SK-N-SH (cell line): ENCODE measurements around the gene KCNC4.
A peak's percentile ranks its signal among the peaks of the same experiment; 100 is the strongest.

ENCODE experiments used
- ELF1 ChIP-seq: IDR thresholded peaks from 2 replicates; pipeline ENCODE4 v1.4.0; 2012
- JUND ChIP-seq: IDR thresholded peaks from 2 replicates; pipeline ENCODE4 v1.4.0; 2012
- POLR2AphosphoS5 ChIP-seq: IDR thresholded peaks from 2 replicates; pipeline ENCODE4 v1.6.1; 2012; ENCODE audit warnings: low read depth, low read length
- YY1 ChIP-seq: IDR thresholded peaks from 2 replicates; pipeline ENCODE4 v1.4.0; 2012; ENCODE audit warnings: low read depth, mild to moderate bottlenecking
- TF ChIP-seq, protein P1 (sequence below): IDR thresholded peaks from 2 replicates; pipeline ENCODE4; 2012
- TF ChIP-seq, protein P2 (sequence below): fragments of 200-600 bp; sonication (generic); IDR thresholded peaks from 2 replicates; pipeline ENCODE4 v1.6.1; 2017; ENCODE audit warnings: antibody characterized with exemption, mild to moderate bottlenecking, moderate library complexity
- TF ChIP-seq, protein P3 (sequence below): fragments of 150-350 bp; IDR thresholded peaks from 2 replicates; pipeline ENCODE4 v1.6.1; 2016; ENCODE audit warnings: mild to moderate bottlenecking, low read depth, low read length

DNA sequence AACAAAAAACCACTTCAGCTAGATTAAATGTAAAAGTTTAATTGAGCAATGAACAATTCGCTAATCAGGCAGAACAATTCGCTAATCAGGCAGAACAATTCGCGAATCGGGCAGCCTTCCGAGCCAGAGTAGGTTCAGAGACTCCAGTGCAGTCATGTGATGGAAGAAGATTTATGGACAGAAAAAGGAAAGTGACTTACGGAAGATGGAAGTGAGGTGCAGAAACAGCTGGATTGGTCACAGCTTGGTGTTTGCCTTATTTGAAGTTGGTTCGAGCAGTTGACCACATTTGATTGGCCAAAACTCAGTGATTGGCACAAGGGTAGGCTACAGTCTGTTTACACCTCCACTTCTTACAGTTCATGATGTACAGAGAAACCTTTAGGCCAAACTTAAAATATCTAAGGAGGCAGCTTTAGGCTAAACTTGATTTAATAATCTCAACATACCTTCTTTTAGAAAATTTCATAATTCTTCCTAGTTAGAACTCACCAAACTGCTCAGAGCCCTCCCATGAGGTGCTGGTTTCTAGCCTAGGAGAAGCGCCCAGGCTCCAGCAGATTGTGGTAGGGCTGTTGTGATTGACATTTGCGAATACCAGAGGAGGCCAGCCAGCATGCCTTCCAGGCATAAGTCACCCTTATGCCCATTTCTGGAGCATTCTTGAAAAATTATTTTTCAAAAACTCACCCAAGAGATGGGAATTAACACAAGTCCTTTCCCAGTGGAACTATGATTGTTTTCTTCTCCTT, 22.8 kb upstream of the KCNC4 start:
- TF ChIP-seq JUND = no peak
- TF ChIP-seq, protein P1, sequence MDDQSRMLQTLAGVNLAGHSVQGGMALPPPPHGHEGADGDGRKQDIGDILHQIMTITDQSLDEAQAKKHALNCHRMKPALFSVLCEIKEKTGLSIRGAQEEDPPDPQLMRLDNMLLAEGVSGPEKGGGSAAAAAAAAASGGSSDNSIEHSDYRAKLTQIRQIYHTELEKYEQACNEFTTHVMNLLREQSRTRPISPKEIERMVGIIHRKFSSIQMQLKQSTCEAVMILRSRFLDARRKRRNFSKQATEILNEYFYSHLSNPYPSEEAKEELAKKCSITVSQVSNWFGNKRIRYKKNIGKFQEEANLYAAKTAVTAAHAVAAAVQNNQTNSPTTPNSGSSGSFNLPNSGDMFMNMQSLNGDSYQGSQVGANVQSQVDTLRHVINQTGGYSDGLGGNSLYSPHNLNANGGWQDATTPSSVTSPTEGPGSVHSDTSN = peak; percentile 26; the same call in 1 of the 2 replicates
- TF ChIP-seq, protein P2, sequence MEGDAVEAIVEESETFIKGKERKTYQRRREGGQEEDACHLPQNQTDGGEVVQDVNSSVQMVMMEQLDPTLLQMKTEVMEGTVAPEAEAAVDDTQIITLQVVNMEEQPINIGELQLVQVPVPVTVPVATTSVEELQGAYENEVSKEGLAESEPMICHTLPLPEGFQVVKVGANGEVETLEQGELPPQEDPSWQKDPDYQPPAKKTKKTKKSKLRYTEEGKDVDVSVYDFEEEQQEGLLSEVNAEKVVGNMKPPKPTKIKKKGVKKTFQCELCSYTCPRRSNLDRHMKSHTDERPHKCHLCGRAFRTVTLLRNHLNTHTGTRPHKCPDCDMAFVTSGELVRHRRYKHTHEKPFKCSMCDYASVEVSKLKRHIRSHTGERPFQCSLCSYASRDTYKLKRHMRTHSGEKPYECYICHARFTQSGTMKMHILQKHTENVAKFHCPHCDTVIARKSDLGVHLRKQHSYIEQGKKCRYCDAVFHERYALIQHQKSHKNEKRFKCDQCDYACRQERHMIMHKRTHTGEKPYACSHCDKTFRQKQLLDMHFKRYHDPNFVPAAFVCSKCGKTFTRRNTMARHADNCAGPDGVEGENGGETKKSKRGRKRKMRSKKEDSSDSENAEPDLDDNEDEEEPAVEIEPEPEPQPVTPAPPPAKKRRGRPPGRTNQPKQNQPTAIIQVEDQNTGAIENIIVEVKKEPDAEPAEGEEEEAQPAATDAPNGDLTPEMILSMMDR = no peak
- TF ChIP-seq POLR2AphosphoS5 = no peak
- TF ChIP-seq, protein P3, sequence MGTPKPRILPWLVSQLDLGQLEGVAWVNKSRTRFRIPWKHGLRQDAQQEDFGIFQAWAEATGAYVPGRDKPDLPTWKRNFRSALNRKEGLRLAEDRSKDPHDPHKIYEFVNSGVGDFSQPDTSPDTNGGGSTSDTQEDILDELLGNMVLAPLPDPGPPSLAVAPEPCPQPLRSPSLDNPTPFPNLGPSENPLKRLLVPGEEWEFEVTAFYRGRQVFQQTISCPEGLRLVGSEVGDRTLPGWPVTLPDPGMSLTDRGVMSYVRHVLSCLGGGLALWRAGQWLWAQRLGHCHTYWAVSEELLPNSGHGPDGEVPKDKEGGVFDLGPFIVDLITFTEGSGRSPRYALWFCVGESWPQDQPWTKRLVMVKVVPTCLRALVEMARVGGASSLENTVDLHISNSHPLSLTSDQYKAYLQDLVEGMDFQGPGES = no peak
- TF ChIP-seq YY1 = no peak
- no peak for TF ChIP-seq ELF1
